Loucy (cell line): ENCODE results near the gene PHACTR1.

ENCODE experiments used
- H2AFZ ChIP-seq: fragments of 200-600 bp; sonication (generic); 2 replicates; pipeline ENCODE4 v1.6.0; 2016; ENCODE audit warnings: antibody characterized with exemption, mild to moderate bottlenecking, low read length, moderate library complexity
- H3F3A ChIP-seq: fragments of 200-600 bp; 2 replicates; pipeline ENCODE4 v1.6.0; 2016; ENCODE audit warnings: antibody characterized with exemption, low read depth, mild to moderate bottlenecking
- H3K27me3 ChIP-seq: fragments of 200-600 bp; sonication (generic); 2 replicates; pipeline ENCODE4 v1.6.1; 2014; ENCODE audit warnings: low read length, mild to moderate bottlenecking; ENCODE audit not compliant: insufficient read depth, poor library complexity, severe bottlenecking
- H3K36me3 ChIP-seq: fragments of 200-600 bp; sonication (generic); 2 replicates; pipeline ENCODE4 v1.6.1; 2016; ENCODE audit warnings: low read length; ENCODE audit not compliant: insufficient read depth
- H3K4me1 ChIP-seq: fragments of 200-600 bp; sonication (generic); 2 replicates; pipeline ENCODE4 v1.5.1; 2014; ENCODE audit warnings: low read length, mild to moderate bottlenecking; ENCODE audit not compliant: insufficient read depth, poor library complexity, severe bottlenecking
- H3K4me2 ChIP-seq: fragments of 200-600 bp; sonication (generic); 2 replicates; pipeline ENCODE4 v1.6.0; 2014; ENCODE audit warnings: antibody characterized with exemption, low read length, low read depth, mild to moderate bottlenecking; ENCODE audit not compliant: poor library complexity, severe bottlenecking
- H3K4me3 ChIP-seq: fragments of 200-600 bp; sonication (generic); 2 replicates; pipeline ENCODE4 v1.5.1; 2014; ENCODE audit warnings: low read length, mild to moderate bottlenecking, mixed read lengths; ENCODE audit not compliant: poor library complexity, severe bottlenecking
- H3K79me2 ChIP-seq: fragments of 200-600 bp; sonication (generic); 2 replicates; pipeline ENCODE4 v1.6.1; 2014; ENCODE audit warnings: low read length; ENCODE audit not compliant: insufficient read depth
- H3K9ac ChIP-seq: fragments of 200-600 bp; sonication (generic); 2 replicates; pipeline ENCODE4 v1.6.0; 2014; ENCODE audit warnings: mild to moderate bottlenecking, low read depth, low read length, moderate library complexity; ENCODE audit not compliant: poor library complexity, severe bottlenecking
- H3K9me2 ChIP-seq: fragments of 200-600 bp; sonication (generic); replicated peaks from 2 replicates; pipeline ENCODE4 v1.6.1; 2016; ENCODE audit warnings: low read depth, low read length, mixed read lengths
- H3K9me3 ChIP-seq: fragments of 200-600 bp; sonication (generic); 2 replicates; pipeline ENCODE4 v1.6.1; 2014; ENCODE audit warnings: mild to moderate bottlenecking, antibody characterized with exemption, low read length, low read depth; ENCODE audit not compliant: insufficient read depth
- H4K20me1 ChIP-seq: fragments of 200-600 bp; sonication (generic); 2 replicates; pipeline ENCODE4 v1.6.0; 2014; ENCODE audit warnings: antibody characterized with exemption, low read length, mild to moderate bottlenecking; ENCODE audit not compliant: insufficient read depth, poor library complexity, severe bottlenecking
- CTCF ChIP-seq: fragments of 200-600 bp; sonication (generic); conservative IDR thresholded peaks from 2 replicates; pipeline ENCODE4 v1.5.1; 2014; ENCODE audit warnings: mild to moderate bottlenecking, antibody characterized with exemption, low read length
- EZH2phosphoT487 ChIP-seq: fragments of 200-600 bp; IDR thresholded peaks from 2 replicates; pipeline ENCODE4 v1.6.1; 2018; ENCODE audit warnings: antibody characterized with exemption, mild to moderate bottlenecking, moderate library complexity, borderline replicate concordance

The PHACTR1 gene

GRCh38 chr6:13256266-13257001 lies 539.9 kb downstream of the PHACTR1 start:
- no peak overlapping the region for H3K4me2 ChIP-seq
- H3K9ac ChIP-seq = no peak overlapping the region
- no peak overlapping the region for H3K4me3 ChIP-seq
- H3K9me3 ChIP-seq = no peaks in the 10 kb centered on the region
- TF ChIP-seq EZH2phosphoT487 (no peak), CTCF (no peak)
- H3F3A ChIP-seq = no peaks in the 10 kb centered on the region
- no peaks in the 10 kb centered on the region for H3K36me3 ChIP-seq
- no peaks in the 10 kb centered on the region for H3K79me2 ChIP-seq
- H3K9me2 ChIP-seq = no peaks in the 10 kb centered on the region
- H4K20me1 ChIP-seq = no peaks in the 10 kb centered on the region
- peaks cover 6% of the 10 kb centered on the region for H3K27me3 ChIP-seq
- no peak overlapping the region for H2AFZ ChIP-seq
- peaks cover 5% of the 10 kb centered on the region for H3K4me1 ChIP-seq

GRCh38 chr6:13259393-13259792 lies 542.8 kb downstream of the PHACTR1 start:
- Histone ChIP-seq H3K4me2 (no peak overlapping the region), H3K9me2 (no peaks in the 10 kb centered on the region), H2AFZ (no peak overlapping the region), H3K27me3 (no peaks in the 10 kb centered on the region), H3K9ac (no peak overlapping the region), H4K20me1 (no peaks in the 10 kb centered on the region), H3K4me3 (no peak overlapping the region), H3F3A (no peaks in the 10 kb centered on the region), H3K9me3 (no peaks in the 10 kb centered on the region), H3K36me3 (no peaks in the 10 kb centered on the region), H3K4me1 (peaks cover 10% of the 10 kb centered on the region), H3K79me2 (no peaks in the 10 kb centered on the region)
- TF ChIP-seq CTCF (no peak), EZH2phosphoT487 (no peak)

GRCh38 chr6:13260101-13260598 lies 543.6 kb downstream of the PHACTR1 start:
- Histone ChIP-seq H3F3A (no peaks in the 10 kb centered on the region), H3K4me1 (peaks cover 10% of the 10 kb centered on the region), H2AFZ (no peak overlapping the region), H3K4me3 (no peak overlapping the region), H3K4me2 (no peak overlapping the region), H3K36me3 (no peaks in the 10 kb centered on the region), H3K27me3 (no peaks in the 10 kb centered on the region), H3K9me3 (no peaks in the 10 kb centered on the region), H3K79me2 (no peaks in the 10 kb centered on the region), H3K9ac (no peak overlapping the region), H4K20me1 (no peaks in the 10 kb centered on the region), H3K9me2 (no peaks in the 10 kb centered on the region)
- no peak for TF ChIP-seq CTCF
